Lower leg skin (tissue), 4 donors: Measurements from ENCODE around the gene FCHO2. TPM values are rescaled to one million over a fixed set of nuclear protein-coding genes. Genes with fewer than 3 reads are reported as not detected.

Source experiments
- DNase-seq, 2 donors: peaks; one replicate each; pipeline ENCODE4 v3.0.0-alpha.2; 2019; ENCODE audit warnings: low spot score in 2 of 2
- H3K4me3 ChIP-seq: fragments of 200-600 bp; sonication (generic); 2 replicates; pipeline ENCODE4 v1.5.1; 2017; ENCODE audit warnings: mild to moderate bottlenecking, low read depth; ENCODE audit not compliant: poor library complexity, severe bottlenecking
- POLR2A ChIP-seq, 2 donors: fragments of 450-650 bp; IDR thresholded peaks; one replicate each; pipeline ENCODE4 v1.6.1; 2016 to 2017; ENCODE audit warnings: antibody characterized with exemption in 2 of 2, mild to moderate bottlenecking in 1 of 2, moderate library complexity in 1 of 2
- WGBS, 2 donors: methylation state at CpG; one replicate each; pipeline ENCODE4 v1.1.5; 2018; 5-methylcytosine and 5-hydroxymethylcytosine counted together
- intact Hi-C: fragments of 100-400 bp; cut with DNase I; formaldehyde crosslinking; loops from one replicate; pipeline ENCODE4 v1.15.0; 2023; ENCODE audit warnings: low total_unique reads
- total RNA-seq, 4 donors: library from RNA; depleted of rRNA; stranded (reverse); fragments of >200 nt; gene quantifications; one replicate each; pipeline ENCODE4 v1.1.0, GENCODE V29; 2016
- TF ChIP-seq, protein P1 (sequence below), 3 donors: fragments of 450-650 bp; IDR thresholded peaks; one replicate each; pipeline ENCODE4 v1.5.1; 2016; ENCODE audit warnings: antibody characterized with exemption in 3 of 3, mild to moderate bottlenecking in 3 of 3, moderate library complexity in 2 of 3

FCHO2 gene
- total RNA-seq, 4 donors from 2014 or later: 22.1 to 30.7 (median 30.1) TPM

DNA sequence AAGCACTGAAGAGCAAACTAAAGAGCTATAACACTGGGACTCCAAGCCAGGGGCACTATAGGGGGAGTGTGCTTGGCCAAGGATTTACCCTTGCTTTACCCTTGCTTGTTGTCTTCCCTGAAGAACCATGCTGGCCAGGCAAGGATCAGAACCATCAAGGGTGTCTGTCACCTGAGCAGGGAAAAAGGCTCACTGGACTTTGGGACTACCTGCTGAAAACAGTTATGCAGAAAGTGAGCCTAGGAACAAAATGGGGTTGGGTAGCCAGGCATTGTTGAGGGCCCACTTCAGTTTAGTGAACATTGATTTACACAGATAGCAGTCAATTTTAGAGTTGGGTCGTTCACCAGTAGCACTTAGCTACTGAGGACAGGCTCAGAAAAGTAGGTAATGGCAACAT lies 156.5 kb downstream of the FCHO2 start:
- no peak overlapping the region for H3K4me3 ChIP-seq
- intact Hi-C loops: no loop called here
- DNase-seq: peak in 1 of 2 donors; percentile 53
- 78 to 83% methylated on average over 1 of the region's 1 CpG for WGBS, 2 donors
- no peak for TF ChIP-seq POLR2A (IDR thresholded peaks at IDR 0.05)
- TF ChIP-seq, protein P1, sequence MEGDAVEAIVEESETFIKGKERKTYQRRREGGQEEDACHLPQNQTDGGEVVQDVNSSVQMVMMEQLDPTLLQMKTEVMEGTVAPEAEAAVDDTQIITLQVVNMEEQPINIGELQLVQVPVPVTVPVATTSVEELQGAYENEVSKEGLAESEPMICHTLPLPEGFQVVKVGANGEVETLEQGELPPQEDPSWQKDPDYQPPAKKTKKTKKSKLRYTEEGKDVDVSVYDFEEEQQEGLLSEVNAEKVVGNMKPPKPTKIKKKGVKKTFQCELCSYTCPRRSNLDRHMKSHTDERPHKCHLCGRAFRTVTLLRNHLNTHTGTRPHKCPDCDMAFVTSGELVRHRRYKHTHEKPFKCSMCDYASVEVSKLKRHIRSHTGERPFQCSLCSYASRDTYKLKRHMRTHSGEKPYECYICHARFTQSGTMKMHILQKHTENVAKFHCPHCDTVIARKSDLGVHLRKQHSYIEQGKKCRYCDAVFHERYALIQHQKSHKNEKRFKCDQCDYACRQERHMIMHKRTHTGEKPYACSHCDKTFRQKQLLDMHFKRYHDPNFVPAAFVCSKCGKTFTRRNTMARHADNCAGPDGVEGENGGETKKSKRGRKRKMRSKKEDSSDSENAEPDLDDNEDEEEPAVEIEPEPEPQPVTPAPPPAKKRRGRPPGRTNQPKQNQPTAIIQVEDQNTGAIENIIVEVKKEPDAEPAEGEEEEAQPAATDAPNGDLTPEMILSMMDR (IDR thresholded peaks at IDR 0.05): no peak

DNA sequence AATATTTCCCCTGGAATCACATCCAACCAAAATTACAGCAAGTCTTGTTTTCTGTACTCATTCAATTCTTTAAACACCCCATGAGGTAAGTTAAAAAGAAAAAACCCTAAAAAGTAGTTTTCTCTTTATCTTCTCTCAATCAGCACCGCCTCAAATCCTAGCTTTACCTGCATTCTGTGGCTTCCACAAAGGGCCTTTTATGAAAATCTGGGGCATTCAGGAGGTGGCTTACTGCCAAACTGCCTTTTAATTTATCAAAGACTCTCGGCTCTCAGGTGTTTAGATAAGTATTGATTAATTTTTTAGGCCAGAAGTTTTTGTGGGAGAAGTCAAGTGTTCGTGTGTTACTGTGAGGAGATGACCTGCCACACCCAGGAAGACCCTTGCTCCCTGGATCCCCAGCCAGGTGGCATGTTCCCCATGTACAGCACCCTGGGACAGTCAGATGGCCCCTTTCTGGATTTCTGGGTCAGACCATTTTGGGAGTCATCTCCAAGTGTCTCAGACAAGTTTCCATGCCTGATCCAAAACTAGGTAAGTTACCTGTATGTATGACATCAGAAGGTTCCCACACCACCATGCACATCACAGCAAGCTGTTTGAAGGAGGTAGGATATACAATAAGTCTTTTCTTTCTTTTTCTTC lies 158.3 kb downstream of the FCHO2 start:
- TF ChIP-seq, protein P1 (IDR thresholded peaks at IDR 0.05): no peak
- no peak for TF ChIP-seq POLR2A (IDR thresholded peaks at IDR 0.05)
- WGBS, 2 donors: 71 to 81% methylated on average over 3 of the region's 3 CpGs
- DNase-seq: peak in 1 of 2 donors; percentile 4
- H3K4me3 ChIP-seq: no peak overlapping the region
- intact Hi-C loops: no loop called here

DNA sequence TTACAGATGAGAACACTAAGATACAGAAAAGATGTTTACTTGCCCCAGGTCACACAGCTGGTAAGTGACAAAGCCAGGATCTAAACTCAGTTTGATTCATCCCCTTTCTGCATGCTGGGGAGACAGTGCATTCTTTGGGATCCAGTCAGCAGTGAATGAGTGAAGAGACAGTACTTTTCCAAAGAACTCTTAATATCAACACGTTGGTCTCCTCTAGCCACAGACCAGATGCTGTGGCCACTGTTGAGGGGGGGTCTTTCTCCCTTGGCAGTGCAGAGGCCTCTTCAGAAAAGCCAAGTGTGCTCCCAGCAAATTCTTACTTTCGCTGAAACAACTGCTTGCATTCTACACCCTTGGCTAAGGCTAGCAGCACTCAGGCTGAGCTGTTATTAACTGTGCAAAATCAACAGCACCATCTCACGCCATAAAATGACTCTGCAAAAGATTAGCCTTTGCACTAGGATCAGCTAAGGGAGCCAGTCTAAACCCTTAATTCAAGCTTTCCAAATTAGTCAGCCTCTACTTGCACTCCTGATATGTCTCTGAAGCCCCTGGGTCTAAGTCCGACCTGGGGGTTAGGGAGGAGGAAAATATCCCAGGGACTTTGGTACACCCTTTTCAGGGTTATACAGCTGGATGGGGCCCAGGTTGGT lies 159.7 kb downstream of the FCHO2 start:
- 50 to 60% methylated on average over 4 of the region's 4 CpGs for WGBS, 2 donors
- intact Hi-C loops: no loop called here
- no peak for TF ChIP-seq POLR2A (IDR thresholded peaks at IDR 0.05)
- TF ChIP-seq, protein P1 (IDR thresholded peaks at IDR 0.05): no peak
- DNase-seq: peak in 1 of 2 donors; percentile 46
- no peak overlapping the region for H3K4me3 ChIP-seq

DNA sequence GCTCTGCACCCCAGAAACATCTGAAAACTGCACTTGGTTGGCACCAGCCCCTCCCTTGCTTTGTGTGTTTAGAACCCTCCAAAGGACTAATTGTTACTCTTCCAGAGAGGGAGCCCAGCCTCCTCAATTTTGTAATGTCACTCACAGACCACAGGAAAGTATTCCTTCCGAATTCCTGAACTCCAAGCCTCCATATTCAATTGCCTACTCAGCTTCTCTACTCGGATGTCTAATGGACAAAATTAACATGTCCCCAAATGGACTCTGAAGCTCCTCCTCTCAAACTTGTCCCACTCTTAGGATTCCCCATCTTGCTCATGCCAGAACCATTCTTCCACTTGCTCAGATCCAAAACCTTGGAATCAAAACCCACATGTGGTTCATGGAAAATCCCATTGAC lies 160.7 kb downstream of the FCHO2 start:
- intact Hi-C loops: no loop called here
- 85 to 94% methylated on average over 2 of the region's 2 CpGs for WGBS, 2 donors
- TF ChIP-seq, protein P1 (IDR thresholded peaks at IDR 0.05): no peak
- no peak for TF ChIP-seq POLR2A (IDR thresholded peaks at IDR 0.05)
- no peak overlapping the region for H3K4me3 ChIP-seq
- DNase-seq: no peak

DNA sequence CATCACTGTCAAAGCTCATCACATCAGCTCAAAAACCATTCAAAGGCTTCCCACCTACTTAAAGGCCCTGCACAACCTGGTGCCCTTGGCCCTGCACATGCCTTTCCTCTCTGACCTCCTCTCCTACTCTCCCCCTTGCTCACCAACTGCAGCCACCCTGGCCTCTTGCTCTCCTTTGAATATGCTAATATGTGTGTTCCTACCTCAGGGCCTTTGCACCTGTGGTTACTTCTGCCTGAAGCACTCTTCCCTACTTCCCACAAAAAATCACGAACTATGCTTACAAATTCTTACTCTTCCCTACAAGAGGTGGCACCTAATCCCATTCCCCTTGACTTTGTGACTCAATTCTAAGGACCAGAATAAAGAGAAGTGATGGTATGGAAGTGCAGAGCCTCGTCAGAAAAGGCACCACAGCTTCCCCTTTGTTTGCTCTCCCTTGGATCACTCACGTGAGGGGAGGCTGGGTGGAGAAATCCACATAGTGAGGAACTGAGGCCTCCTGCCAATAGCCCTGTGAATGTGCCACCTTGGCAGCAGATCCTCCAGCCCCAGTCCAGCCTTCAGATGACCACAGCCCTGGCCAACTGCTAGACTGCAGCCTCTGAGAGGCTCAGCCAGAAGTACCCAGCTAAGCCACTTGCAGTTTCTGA lies 161.4 kb downstream of the FCHO2 start:
- no peak overlapping the region for H3K4me3 ChIP-seq
- peak in 1 of 2 donors; percentile 49 for DNase-seq
- TF ChIP-seq, protein P1 (IDR thresholded peaks at IDR 0.05): no peak
- TF ChIP-seq POLR2A (IDR thresholded peaks at IDR 0.05): no peak
- intact Hi-C loops: no loop called here
- 86% methylated on average over 3 of the region's 3 CpGs for WGBS, 2 donors
